GM13976 (cell line): ENCODE measurements around the gene DCAF17.

Source experiments
- DNase-seq: peaks from one replicate; pipeline ENCODE4 v3.0.0; 2012; ENCODE audit warnings: low spot score
- in situ Hi-C: fragments of 300-500 bp; cut with MboI; formaldehyde crosslinking; loops from one replicate; pipeline ENCODE4 v1.12.0; 2022; ENCODE audit warnings: low sequenced_read_pairs, mixed read lengths, inconsistent platforms; ENCODE audit not compliant: unreplicated experiment
- TF ChIP-seq, protein P1 (sequence below): IDR thresholded peaks from 2 replicates; pipeline ENCODE4 v1.5.1; 2012; ENCODE audit warnings: borderline replicate concordance, mild to moderate bottlenecking; ENCODE audit not compliant: insufficient read depth; ENCODE audit errors: extremely low read depth, missing control alignments, control extremely low read depth

DCAF17 gene

DNA sequence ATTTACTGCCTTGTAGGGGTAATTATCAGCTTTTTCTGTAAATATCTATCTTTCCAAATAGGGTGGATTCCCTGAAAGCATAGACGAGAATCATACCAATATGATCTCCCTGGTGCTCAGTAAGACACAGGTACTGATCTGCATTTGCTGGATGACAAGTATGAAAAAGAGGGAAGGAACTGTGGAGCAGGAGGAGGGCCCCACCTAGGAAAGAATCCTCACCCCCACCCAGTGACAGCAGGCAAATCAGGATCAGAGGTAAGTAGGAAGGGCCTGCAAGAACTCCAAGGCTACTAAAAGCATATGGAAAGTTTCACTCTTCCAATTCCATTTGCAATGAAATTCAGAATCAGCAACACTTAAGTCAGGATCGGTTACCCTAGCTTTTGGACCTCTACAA is 42.5 kb upstream of the DCAF17 start:
- TF ChIP-seq, protein P1, sequence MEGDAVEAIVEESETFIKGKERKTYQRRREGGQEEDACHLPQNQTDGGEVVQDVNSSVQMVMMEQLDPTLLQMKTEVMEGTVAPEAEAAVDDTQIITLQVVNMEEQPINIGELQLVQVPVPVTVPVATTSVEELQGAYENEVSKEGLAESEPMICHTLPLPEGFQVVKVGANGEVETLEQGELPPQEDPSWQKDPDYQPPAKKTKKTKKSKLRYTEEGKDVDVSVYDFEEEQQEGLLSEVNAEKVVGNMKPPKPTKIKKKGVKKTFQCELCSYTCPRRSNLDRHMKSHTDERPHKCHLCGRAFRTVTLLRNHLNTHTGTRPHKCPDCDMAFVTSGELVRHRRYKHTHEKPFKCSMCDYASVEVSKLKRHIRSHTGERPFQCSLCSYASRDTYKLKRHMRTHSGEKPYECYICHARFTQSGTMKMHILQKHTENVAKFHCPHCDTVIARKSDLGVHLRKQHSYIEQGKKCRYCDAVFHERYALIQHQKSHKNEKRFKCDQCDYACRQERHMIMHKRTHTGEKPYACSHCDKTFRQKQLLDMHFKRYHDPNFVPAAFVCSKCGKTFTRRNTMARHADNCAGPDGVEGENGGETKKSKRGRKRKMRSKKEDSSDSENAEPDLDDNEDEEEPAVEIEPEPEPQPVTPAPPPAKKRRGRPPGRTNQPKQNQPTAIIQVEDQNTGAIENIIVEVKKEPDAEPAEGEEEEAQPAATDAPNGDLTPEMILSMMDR, result no peak
- in situ Hi-C loops, result no loop called here
- no peak for DNase-seq

DNA sequence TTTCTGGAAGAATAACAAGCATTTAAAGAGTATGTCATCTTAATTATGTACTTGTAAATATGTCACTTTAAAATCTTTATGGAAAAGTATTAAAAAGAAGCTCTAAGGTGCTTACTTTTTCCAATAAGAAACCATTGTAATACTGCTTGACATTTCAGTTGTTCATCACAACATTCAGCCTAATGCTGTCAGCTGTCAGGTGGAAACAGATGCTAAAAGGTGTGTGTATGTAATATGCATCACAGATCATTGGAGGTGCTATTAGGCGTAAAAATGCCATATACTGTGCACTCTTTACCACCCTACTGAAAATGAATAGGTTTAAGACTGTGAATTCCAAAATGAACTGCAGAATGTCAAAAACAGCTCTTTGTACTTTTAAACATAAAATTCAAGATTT is 40.5 kb upstream of the DCAF17 start:
- in situ Hi-C loops, result no loop called here
- TF ChIP-seq, protein P1, result no peak
- no peak for DNase-seq

DNA sequence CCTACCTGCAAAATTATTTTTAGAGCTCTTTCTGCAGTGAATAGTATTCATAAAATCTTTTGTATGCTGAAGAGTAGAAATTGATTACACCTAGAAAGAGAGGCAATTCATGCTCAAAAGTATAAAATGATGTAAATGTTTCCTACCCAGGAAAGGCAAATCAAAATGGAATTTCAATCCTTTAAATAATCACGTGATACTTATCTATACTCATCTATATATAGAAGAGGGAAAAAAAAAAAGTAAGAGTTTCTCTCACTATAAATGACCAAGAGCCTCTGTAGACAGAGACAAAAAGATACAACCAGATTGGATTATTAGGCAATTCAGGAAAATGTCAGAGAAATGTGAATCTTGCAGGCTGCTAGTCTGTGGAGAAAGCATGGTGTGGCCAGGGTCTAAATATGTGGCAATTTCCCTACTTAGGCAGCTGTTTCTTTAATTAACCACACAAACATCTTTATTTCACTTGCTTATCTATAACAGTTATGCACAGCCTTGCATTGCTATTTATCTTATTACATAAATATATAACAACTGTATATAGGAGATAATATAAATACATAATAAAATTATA is 39.8 kb upstream of the DCAF17 start:
- no peak for DNase-seq
- TF ChIP-seq, protein P1, result no peak

DNA sequence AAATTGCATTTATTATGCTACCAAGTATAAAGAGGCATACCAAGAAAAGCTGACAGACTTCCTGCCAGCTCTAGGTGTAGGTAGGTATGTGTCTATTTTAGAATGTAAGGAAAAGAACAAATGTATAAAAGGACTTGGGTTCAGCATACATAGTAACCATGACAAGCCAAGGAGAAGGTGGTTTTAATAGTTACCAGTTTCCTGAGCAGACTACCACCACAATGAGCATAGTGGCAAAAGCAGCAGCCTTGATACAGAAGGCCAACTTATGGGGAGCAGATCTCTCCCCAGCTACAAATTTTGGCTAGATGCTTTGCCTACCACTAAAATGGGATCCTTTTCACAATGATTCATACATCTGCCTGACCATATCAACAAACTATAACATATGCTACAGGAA is 34.7 kb upstream of the DCAF17 start:
- no peak for DNase-seq
- in situ Hi-C loops, result no loop called here
- TF ChIP-seq, protein P1, result no peak

More for the DNA sequence above, 39.8 kb upstream of the DCAF17 start:
- in situ Hi-C loops, result no loop called here

DNA sequence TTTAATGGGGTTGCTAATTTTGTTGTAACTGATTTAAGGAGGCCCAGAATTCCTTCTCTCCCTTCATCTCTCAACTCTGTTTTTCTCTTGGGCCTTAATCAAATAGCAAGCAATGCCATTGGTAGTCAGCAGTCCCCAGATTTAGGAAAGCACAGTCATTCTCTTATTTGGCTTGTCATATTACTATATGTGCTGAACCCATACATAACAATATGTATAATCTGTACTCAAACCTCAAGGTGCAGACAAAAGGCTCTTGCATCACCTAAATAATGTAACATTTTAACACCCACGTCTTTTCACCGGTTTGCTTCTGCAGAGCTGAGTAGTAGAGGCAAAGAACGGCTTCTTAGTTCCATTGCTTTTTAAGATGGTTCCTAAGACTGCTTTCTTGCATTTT is 33.6 kb upstream of the DCAF17 start:
- DNase-seq, result no peak
- in situ Hi-C loops, result no loop called here

DNA sequence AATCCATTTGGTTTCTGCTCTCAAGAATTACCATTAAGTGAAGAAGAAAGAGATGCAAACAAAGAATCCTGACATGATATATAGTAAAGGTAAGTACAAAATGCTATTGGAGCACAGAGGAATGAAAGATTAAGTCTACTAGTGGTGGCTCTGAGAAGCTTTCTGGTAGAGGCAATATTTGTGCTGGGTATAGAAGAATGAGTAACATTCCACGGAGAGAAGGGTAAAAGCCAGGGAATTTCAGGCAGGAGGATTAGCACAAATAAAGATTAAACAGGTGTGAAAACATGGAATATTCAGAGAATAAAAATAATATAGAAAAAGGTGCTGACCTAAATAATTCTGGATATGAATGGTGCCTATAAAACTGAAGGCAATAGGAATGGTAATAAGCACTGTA is 32.1 kb upstream of the DCAF17 start:
- in situ Hi-C loops, result no loop called here
- DNase-seq, result no peak
- TF ChIP-seq, protein P1, result no peak

More for the DNA sequence above, 33.6 kb upstream of the DCAF17 start:
- TF ChIP-seq, protein P1, result no peak

DNA sequence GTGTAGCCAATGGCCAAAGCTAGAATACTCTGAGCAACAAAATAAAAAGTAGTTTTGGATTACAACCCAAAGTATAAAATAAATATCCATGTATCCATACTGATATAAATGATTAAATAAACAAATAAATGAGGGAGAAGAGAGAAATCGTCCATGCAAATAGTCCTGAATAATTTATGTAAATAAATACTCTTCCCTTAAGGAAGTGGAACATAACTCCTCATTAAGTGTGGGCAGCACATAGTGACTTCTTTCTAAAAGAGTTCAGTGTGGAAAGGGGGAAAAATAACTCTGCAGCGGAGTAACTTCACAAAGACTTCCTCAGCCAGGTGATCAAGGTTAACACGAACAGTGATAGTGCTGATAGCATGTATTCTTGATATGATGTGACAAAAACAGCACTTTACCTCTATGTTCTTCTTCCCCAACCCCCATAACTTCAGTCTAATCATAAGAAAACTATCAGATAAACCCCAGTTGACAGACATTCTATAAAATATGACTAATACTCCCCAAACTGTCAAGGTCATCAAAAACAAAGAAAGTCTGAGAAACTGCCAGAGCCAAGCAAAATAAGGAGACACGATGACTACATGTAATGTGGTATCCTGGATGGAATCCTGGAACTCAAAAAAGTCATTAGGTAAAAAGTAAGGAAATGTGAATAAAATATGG is 31.0 kb upstream of the DCAF17 start:
- no peak for DNase-seq
- in situ Hi-C loops, result no loop called here
- TF ChIP-seq, protein P1, result no peak
